SH-SY5Y (cell line): Measurements from ENCODE around the gene SRPRA.

Experiments
- GATA2 ChIP-seq: IDR thresholded peaks from 2 replicates; pipeline ENCODE4 v1.6.1; 2011; ENCODE audit warnings: mild to moderate bottlenecking, low read depth, low read length
- GATA3 ChIP-seq: IDR thresholded peaks from 2 replicates; pipeline ENCODE4 v1.6.1; 2011; ENCODE audit warnings: low read depth, mild to moderate bottlenecking, low read length, moderate library complexity

DNA sequence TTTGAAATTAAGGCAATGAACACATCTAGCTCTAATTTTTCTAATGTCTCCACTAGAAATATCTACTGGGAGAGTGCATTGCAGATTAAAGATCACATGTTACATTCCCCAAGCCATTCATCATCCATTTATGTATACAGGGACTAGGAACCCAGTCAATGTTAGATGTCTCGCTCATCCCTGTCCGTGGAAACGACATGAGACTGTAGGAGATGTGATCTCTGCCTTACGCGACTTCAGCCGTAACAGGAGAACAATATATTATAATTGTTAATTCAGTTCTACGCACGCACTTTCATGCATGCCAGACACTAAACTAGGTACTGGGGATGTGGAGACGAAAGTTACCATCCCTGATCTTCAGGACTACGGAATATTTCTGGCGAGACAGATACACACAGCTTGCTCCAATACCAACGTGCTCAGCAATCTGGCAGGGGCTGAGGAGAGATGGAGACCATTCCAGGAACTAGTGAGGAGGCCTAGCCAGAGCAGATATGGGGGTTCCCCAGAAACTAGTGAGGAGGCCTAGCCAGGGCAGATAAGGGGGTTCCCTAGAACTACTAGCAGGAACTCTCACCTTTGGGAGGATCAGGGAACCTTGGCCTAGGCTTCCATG, 35.9 kb upstream of the SRPRA start:
- no peak for TF ChIP-seq GATA2
- TF ChIP-seq GATA3 = no peak
